Spleen (tissue), 11 donors: Measurements from ENCODE around the gene NKAIN2. TPM values are rescaled to one million over a fixed set of nuclear protein-coding genes. Genes with fewer than 3 reads are reported as not detected.

ENCODE experiments used
- DNase-seq: peaks from one replicate; pipeline ENCODE4 v3.0.0-alpha.2; 2020
- H3K27ac ChIP-seq, 8 donors: fragments of 200-600 bp; sonication (generic) in 7 of 8; 1 replicate in 4 of 8; 2 replicates in 4 of 8; pipeline versions ENCODE4 v1.5.0 to v1.8.0; 2016 to 2021; ENCODE audit warnings: inconsistent platforms in 4 of 8, mild to moderate bottlenecking in 4 of 8, moderate library complexity in 1 of 8
- H3K27me3 ChIP-seq, 7 donors: fragments of 200-600 bp; sonication (generic) in 6 of 7; replicated peaks in 1 of 7; 1 replicate in 4 of 7; 2 replicates in 3 of 7; pipeline versions ENCODE4 v1.5.0 to v1.8.0; 2016 to 2021; ENCODE audit warnings: inconsistent platforms in 3 of 7, mild to moderate bottlenecking in 1 of 7
- H3K36me3 ChIP-seq, 6 donors: fragments of 200-600 bp; sonication (generic) in 5 of 6; 1 replicate in 4 of 6; 2 replicates in 2 of 6; pipeline versions ENCODE4 v1.5.0 to v1.8.0; 2016 to 2021; ENCODE audit warnings: inconsistent platforms in 2 of 6
- H3K4me1 ChIP-seq, 6 donors: fragments of 200-600 bp; sonication (generic) in 5 of 6; 1 replicate in 3 of 6; 2 replicates in 3 of 6; pipeline versions ENCODE4 v1.5.0 to v1.8.0; 2016 to 2021; ENCODE audit warnings: inconsistent platforms in 3 of 6
- H3K4me3 ChIP-seq, 8 donors: fragments of 200-600 bp; sonication (generic) in 7 of 8; 1 replicate in 4 of 8; 2 replicates in 4 of 8; pipeline versions ENCODE4 v1.5.0 to v1.8.0; 2016 to 2021; ENCODE audit warnings: inconsistent platforms in 4 of 8, mild to moderate bottlenecking in 4 of 8, moderate library complexity in 2 of 8
- H3K9me3 ChIP-seq, 8 donors: fragments of 200-600 bp; sonication (generic) in 7 of 8; 1 replicate in 4 of 8; 2 replicates in 4 of 8; pipeline versions ENCODE4 v1.5.0 to v1.8.0; 2016 to 2021; ENCODE audit warnings: inconsistent platforms in 4 of 8
- CTCF ChIP-seq, 11 experiments: fragments of 200-600 bp in 7 of 11; fragments of 450-650 bp in 4 of 11; sonication (generic) in 4 of 11; IDR thresholded peaks in 8 of 11; conservative IDR thresholded peaks in 3 of 11; 1 replicate in 7 of 11; 2 replicates in 4 of 11; pipeline versions ENCODE4 v1.4.0 to v1.8.0; 2016 to 2021; ENCODE audit warnings: antibody characterized with exemption in 11 of 11, inconsistent platforms in 4 of 11, mild to moderate bottlenecking in 1 of 11
- POLR2A ChIP-seq, 3 donors: fragments of 450-650 bp; IDR thresholded peaks; one replicate each; pipeline ENCODE4 v1.5.1; 2017; ENCODE audit warnings: antibody characterized with exemption in 3 of 3, mild to moderate bottlenecking in 1 of 3
- POLR2AphosphoS5 ChIP-seq, 3 donors: sonication (generic); formaldehyde crosslinking; IDR thresholded peaks; one replicate each; pipeline ENCODE4 v1.5.1; 2017; ENCODE audit warnings: antibody characterized with exemption in 3 of 3
- WGBS, 5 donors: extraction: QIAGEN DNeasy Blood & Tissue Kit in 3 of 5; methylation state at CpG; one replicate each; pipeline versions ENCODE4 v1.1.5 to v1.1.7; 2013 to 2018; 5-methylcytosine and 5-hydroxymethylcytosine counted together
- intact Hi-C: fragments of 100-400 bp; cut with DNase I; formaldehyde crosslinking; loops from one replicate; pipeline ENCODE4 v1.15.0; 2023; ENCODE audit warnings: low total_unique reads
- polyA plus RNA-seq, 3 donors: library from polyadenylated mRNA; stranded (reverse); fragments of 200-250 nt; gene quantifications; one replicate each; pipeline ENCODE4 v1.2.1, GENCODE V29; 2013
- total RNA-seq, 7 donors: library from RNA; depleted of rRNA in 3 of 7; stranded (reverse); fragments of >200 nt in 3 of 7; fragmentation: NEBNext Ultra II Directional in 4 of 7; extraction: Animal tissue kit (Norgen Biotek cat#: 25700) in 4 of 7; gene quantifications; one replicate each; pipeline versions ENCODE4 v1.1.0 to v1.2.1, GENCODE V29; 2016 to 2021
- donor health status: healthy with polysubstance abuse.
- donor health status: DM: no; HTN: no; CAD: no; lungs with moderate emphysema.
- donor health status: DM: no; HTN: no; CAD: no.
- donor health status: Bipolar disorder and iron deficiency.
- donor health status: healthy.
- donor health status: DM: no; HTN: no; CAD: no.
- donor health status: DM: yes; HTN: yes; CAD: no.

NKAIN2 gene
- total and polyA plus RNA-seq, 10 donors, result 0.13 to 0.51 (median 0.18) TPM; not detected in 4

- H3K9me3 ChIP-seq, result no peaks in the 10 kb centered on the region
- intact Hi-C loops, result no loop called here
- H3K36me3 ChIP-seq, result no peaks in the 10 kb centered on the region
- WGBS, 5 donors, result 83 to 90% (median 86%) methylated on average over 2 of the region's 2 CpGs
- no peak for DNase-seq
- no peak overlapping the region for H3K27ac ChIP-seq
- no peak overlapping the region for H3K4me3 ChIP-seq
- no peaks in the 10 kb centered on the region for H3K27me3 ChIP-seq
- no peak for TF ChIP-seq POLR2AphosphoS5 (IDR thresholded peaks at IDR 0.05)
- H3K4me1 ChIP-seq, result no peaks in the 10 kb centered on the region
Measured at GRCh38 chr6:124777863-124778262, 974.2 kb downstream of the NKAIN2 start.

GRCh38 chr6:124780623-124781022 is 977.0 kb downstream of the NKAIN2 start:
- H3K4me3 ChIP-seq, result no peak overlapping the region

GRCh38 chr6:124783344-124783743 is 979.7 kb downstream of the NKAIN2 start:
- WGBS, 5 donors, result 76 to 95% (median 90%) methylated on average over 1 of the region's 1 CpG
- Histone ChIP-seq H3K4me3 (no peak overlapping the region), H3K9me3 (no peaks in the 10 kb centered on the region), H3K36me3 (no peaks in the 10 kb centered on the region), H3K27me3 (no peaks in the 10 kb centered on the region), H3K4me1 (no peaks in the 10 kb centered on the region), H3K27ac (no peak overlapping the region)
- no peak for DNase-seq
- intact Hi-C loops, result no loop called here
- TF ChIP-seq POLR2A (IDR thresholded peaks at IDR 0.05), result no peak

More at GRCh38 chr6:124780623-124781022, 977.0 kb downstream of the NKAIN2 start:
- H3K9me3 ChIP-seq, result no peaks in the 10 kb centered on the region
- no peak for TF ChIP-seq CTCF (IDR thresholded peaks at IDR 0.05 in 8 of 11, conservative IDR thresholded peaks at IDR 0.05 in 3 of 11)
- no peak for TF ChIP-seq POLR2AphosphoS5 (IDR thresholded peaks at IDR 0.05)
- TF ChIP-seq POLR2A (IDR thresholded peaks at IDR 0.05), result no peak
- no peaks in the 10 kb centered on the region for H3K36me3 ChIP-seq
- intact Hi-C loops, result no loop called here
- no peaks in the 10 kb centered on the region for H3K27me3 ChIP-seq
- WGBS, 5 donors, result 87 to 94% (median 91%) methylated on average over 5 of the region's 5 CpGs
- DNase-seq, result no peak
- no peak overlapping the region for H3K27ac ChIP-seq
- H3K4me1 ChIP-seq, result no peaks in the 10 kb centered on the region

GRCh38 chr6:124791156-124791555 is 987.5 kb downstream of the NKAIN2 start:
- intact Hi-C loops, result no loop called here
- no peaks in the 10 kb centered on the region for H3K9me3 ChIP-seq
- H3K4me1 ChIP-seq, result no peaks in the 10 kb centered on the region
- H3K27ac ChIP-seq, result no peak overlapping the region
- 76 to 93% (median 80%) methylated on average over 2 of the region's 2 CpGs for WGBS, 5 donors
- TF ChIP-seq CTCF (IDR thresholded peaks at IDR 0.05 in 8 of 11, conservative IDR thresholded peaks at IDR 0.05 in 3 of 11) (no peak), POLR2AphosphoS5 (IDR thresholded peaks at IDR 0.05) (no peak), POLR2A (IDR thresholded peaks at IDR 0.05) (no peak)
- no peak for DNase-seq
- no peak overlapping the region for H3K4me3 ChIP-seq
- H3K36me3 ChIP-seq, result no peaks in the 10 kb centered on the region
- no peaks in the 10 kb centered on the region for H3K27me3 ChIP-seq

GRCh38 chr6:124792386-124792785 is 988.7 kb downstream of the NKAIN2 start:
- no peak for DNase-seq
- intact Hi-C loops, result no loop called here
- H3K4me1 ChIP-seq, result no peaks in the 10 kb centered on the region
- no peaks in the 10 kb centered on the region for H3K9me3 ChIP-seq
- WGBS, 5 donors, result 78 to 86% (median 83%) methylated on average over 2 of the region's 2 CpGs
- no peak overlapping the region for H3K4me3 ChIP-seq
- TF ChIP-seq CTCF (IDR thresholded peaks at IDR 0.05 in 8 of 11, conservative IDR thresholded peaks at IDR 0.05 in 3 of 11) (no peak), POLR2A (IDR thresholded peaks at IDR 0.05) (no peak), POLR2AphosphoS5 (IDR thresholded peaks at IDR 0.05) (no peak)
- no peaks in the 10 kb centered on the region for H3K36me3 ChIP-seq
- no peak overlapping the region for H3K27ac ChIP-seq
- H3K27me3 ChIP-seq, result no peaks in the 10 kb centered on the region
